GM12891 (cell line): ENCODE data around the gene AP3B1.

ENCODE experiments used
- POLR2A ChIP-seq: IDR thresholded peaks from 2 replicates; pipeline ENCODE4 v1.6.1; 2011; ENCODE audit warnings: low read depth, low read length, control low read depth
- POLR2AphosphoS5 ChIP-seq: IDR thresholded peaks from 2 replicates; pipeline ENCODE4 v1.6.1; 2011; ENCODE audit warnings: low read depth, low read length, control low read depth

GRCh38 chr5:78006449-78006848, 288.0 kb downstream of the AP3B1 start:
- TF ChIP-seq POLR2A (no peak), POLR2AphosphoS5 (no peak)
